ENCODE data around the gene ITLN2. TPM values are rescaled to one million over a fixed set of nuclear protein-coding genes. Genes with fewer than 3 reads are reported as not detected.

The ITLN2 gene
- total and polyA plus RNA-seq, 2 of the 8 experiments (the other 6 are each of a cell fraction or from before 2014, with no cell fraction given): 4.7 to 6.3 TPM

GRCh38 chr1:160975026-160975425 is 20.4 kb upstream of the ITLN2 start:
- Histone ChIP-seq H3K23ac (ENCODE audit: insufficient read length) (no peak overlapping the region), H3K56ac (replicated peaks; ENCODE audit: insufficient read length, low read depth, low read length) (no peak overlapping the region), H3K27me3 (replicated peaks in 1 of 4; ENCODE audit: control insufficient read depth in 3 of 4, extremely low read depth in 1 of 4, insufficient read depth in 3 of 4, low read length in 3 of 4) (no peaks in the 10 kb centered on the region), H2BK20ac (ENCODE audit: low read length) (no peak overlapping the region), H2AK5ac (ENCODE audit: low read depth, low read length) (no peak overlapping the region), H3K4me1 (replicated peaks in 1 of 4; ENCODE audit: control insufficient read depth in 3 of 4, insufficient read depth in 4 of 4, low read length in 3 of 4) (peaks cover 4 to 13% (median 11%) of the 10 kb centered on the region in 4 experiments; a peak in 6 of 7 replicates), H4K8ac (ENCODE audit: extremely low read depth, insufficient read depth, low read length) (no peak overlapping the region), H3K23me2 (ENCODE audit: low read depth, low read length) (no peaks in the 10 kb centered on the region), H4K20me1 (replicated peaks in 1 of 2; ENCODE audit: control insufficient read depth in 1 of 2, insufficient read depth in 2 of 2, low read length in 2 of 2) (no peaks in the 10 kb centered on the region), H3K79me1 (ENCODE audit: low read depth, low read length) (no peaks in the 10 kb centered on the region), H2BK5ac (ENCODE audit: low read depth, low read length) (no peak overlapping the region), H3K79me2 (ENCODE audit: control insufficient read depth in 1 of 2, insufficient read depth in 2 of 2, low read length in 2 of 2) (no peaks in the 10 kb centered on the region), H3K4ac (replicated peaks; ENCODE audit: insufficient read length, low read depth, low read length) (no peak overlapping the region), H2BK15ac (ENCODE audit: low read length) (no peak overlapping the region), H3K14ac (ENCODE audit: insufficient read length) (no peak overlapping the region), H3K27ac (ENCODE audit: low read depth, low read length) (no peak overlapping the region), H4K91ac (replicated peaks; ENCODE audit: insufficient read length, low read length) (no peak overlapping the region), H3K9me3 (ENCODE audit: insufficient read depth in 2 of 2, low read depth in 1 of 2, low read length in 1 of 2) (no peaks in the 10 kb centered on the region), H2AFZ (ENCODE audit: low read length) (no peak overlapping the region), H2BK120ac (replicated peaks; ENCODE audit: low read depth, low read length) (no peak overlapping the region), H3K18ac (ENCODE audit: extremely low read depth, low read length) (no peak overlapping the region), H3K4me3 (ENCODE audit: extremely low read depth in 1 of 4, insufficient read depth in 2 of 4, low read depth in 3 of 4, low read length in 4 of 4) (no peak overlapping the region), H4K5ac (ENCODE audit: insufficient read length, low read depth, low read length) (no peak overlapping the region), H2BK12ac (ENCODE audit: low read depth, low read length) (no peak overlapping the region), H3K36me3 (ENCODE audit: control insufficient read depth in 2 of 4, insufficient read depth in 4 of 4, low read length in 3 of 4) (no peaks in the 10 kb centered on the region), H3K9ac (replicated peaks in 1 of 4; ENCODE audit: extremely low read depth in 1 of 4, low read depth in 3 of 4, low read length in 3 of 4) (no peak overlapping the region), H3K4me2 (ENCODE audit: insufficient read depth in 1 of 2, low read depth in 2 of 2, low read length in 2 of 2) (no peak overlapping the region)
- WGBS, 2 experiments (ENCODE audit: extremely low coverage in 1 of 2, insufficient coverage in 1 of 2, insufficient read length in 1 of 2, insufficient replicate concordance in 2 of 2, low coverage in 1 of 2, low lambda C conversion rate in 2 of 2, missing lambda C conversion rate in 1 of 2): 95% methylated on average over 2 of the region's 2 CpGs; no CpG with 5 or more reads in 1 of the 2 experiments
- ChIA-PET CTCF (ENCODE audit: partially characterized antibody) (interaction anchor here (1.5 to 7.9 kb wide), 4 partner anchors 12 to 147 kb away, joined by 4 to 63 read pairs (median 6); partner anchors contain the start of gene ITLN2), POLR2A (ENCODE audit: partially characterized antibody) (interaction anchor here (1.0 to 1.6 kb wide), 3 partner anchors 12 to 64 kb away, joined by 3 to 5 read pairs (median 3); partner anchors contain the start of gene TSTD1)
- FAIRE-seq (no peak), DNase-seq (ENCODE audit: low read depth in 1 of 2, low spot score in 2 of 2) (no peak)
- TF ChIP-seq, protein P1, sequence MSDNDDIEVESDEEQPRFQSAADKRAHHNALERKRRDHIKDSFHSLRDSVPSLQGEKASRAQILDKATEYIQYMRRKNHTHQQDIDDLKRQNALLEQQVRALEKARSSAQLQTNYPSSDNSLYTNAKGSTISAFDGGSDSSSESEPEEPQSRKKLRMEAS (IDR thresholded peaks at IDR 0.05): no peak
- TF ChIP-seq CREB1 (IDR thresholded peaks at IDR 0.05): no peak
- TF ChIP-seq USF2 (IDR thresholded peaks at IDR 0.05; ENCODE audit: low read length): no peak
- TF ChIP-seq CBX5 (IDR thresholded peaks at IDR 0.05; ENCODE audit: low read depth, low read length): no peak
- no peak for TF ChIP-seq JUND (IDR thresholded peaks at IDR 0.05; ENCODE audit: low read length)
- TF ChIP-seq BRCA1 (IDR thresholded peaks at IDR 0.05; ENCODE audit: low read depth, low read length): no peak
- TF ChIP-seq SIRT6 (IDR thresholded peaks at IDR 0.05; ENCODE audit: low read length): no peak
- TF ChIP-seq GTF2F1 (IDR thresholded peaks at IDR 0.05; ENCODE audit: borderline replicate concordance, low read depth, low read length): no peak
- no peak for TF ChIP-seq CTCF (IDR thresholded peaks at IDR 0.05; ENCODE audit: control extremely low read depth in 1 of 3, insufficient read depth in 1 of 3, low read depth in 1 of 3, low read length in 3 of 3)
- TF ChIP-seq, protein P2, sequence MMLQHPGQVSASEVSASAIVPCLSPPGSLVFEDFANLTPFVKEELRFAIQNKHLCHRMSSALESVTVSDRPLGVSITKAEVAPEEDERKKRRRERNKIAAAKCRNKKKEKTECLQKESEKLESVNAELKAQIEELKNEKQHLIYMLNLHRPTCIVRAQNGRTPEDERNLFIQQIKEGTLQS (IDR thresholded peaks at IDR 0.05; ENCODE audit: insufficient read depth, low read depth, low read length): no peak

Data from H1 (cell line).